Activated CD8-positive, alpha-beta memory T cell treated with anti-CD3 and anti-CD28 coated beads, Interleukin-2, amount 10 ng/mL, durations not matched to agents 7 days and 5 days (primary cell): ENCODE results near the gene DUOX1. TPM values are rescaled to one million over a fixed set of nuclear protein-coding genes. Genes with fewer than 3 reads are reported as not detected.
A peak's percentile ranks its signal among the peaks of the same experiment; 100 is the strongest.
"Not testable (repeated sequence)": the region's sequence is repeated elsewhere in the genome, so short reads cannot be mapped to it uniquely, and the experiment has no call there.

ENCODE experiments used
- ATAC-seq: fragments of 150-1000 bp; cut with Tn5 transposase; one replicate; pipeline ENCODE4 v1.10.0; 2021; ENCODE audit warnings: moderate library complexity
- CTCF ChIA-PET: fragments of 350-600 bp; sonication (Branson Sonifier 250); formaldehyde crosslinking; loops from one replicate; lab custom pipeline; 2021; ENCODE audit warnings: antibody characterized with exemption; lab: Charles Lee
- DNase-seq: peaks from one replicate; pipeline ENCODE4 v3.0.0-alpha.2; 2020
- H3K27ac Mint-ChIP-seq: one replicate; pipeline ENCODE4 v1.8.0; 2021; ENCODE audit warnings: mild to moderate bottlenecking, mixed read lengths
- H3K27me3 Mint-ChIP-seq: one replicate; pipeline ENCODE4 v1.8.0; 2021; ENCODE audit warnings: mixed read lengths
- H3K36me3 Mint-ChIP-seq: one replicate; pipeline ENCODE4 v1.8.0; 2021; ENCODE audit warnings: mild to moderate bottlenecking, mixed read lengths
- H3K4me1 Mint-ChIP-seq: one replicate; pipeline ENCODE4 v1.8.0; 2021; ENCODE audit warnings: mixed read lengths
- H3K4me3 Mint-ChIP-seq: one replicate; pipeline ENCODE4 v1.8.0; 2021; ENCODE audit warnings: mild to moderate bottlenecking, moderate library complexity, mixed read lengths
- H3K9me3 Mint-ChIP-seq: one replicate; pipeline ENCODE4 v1.8.0; 2022; ENCODE audit warnings: low read depth, mixed read lengths
- total RNA-seq, 2 experiments: library from RNA; stranded (reverse); gene quantifications; one replicate each; pipeline ENCODE4 v1.2.3, GENCODE V29; 2021

The DUOX1 gene
- total RNA-seq, 2 experiments from 2014 or later = 0.07 TPM; not detected in 1

GRCh38 chr15:45133561-45133920 is 3.7 kb downstream of the DUOX1 start:
- no peak for DNase-seq
- Mint-ChIP-seq H3K4me1 (peaks cover 7% of the 10 kb centered on the region), H3K36me3 (no peaks in the 10 kb centered on the region), H3K9me3 (no peaks in the 10 kb centered on the region), H3K4me3 (no peak overlapping the region), H3K27ac (no peak overlapping the region), H3K27me3 (peaks cover 64% of the 10 kb centered on the region)
- CTCF ChIA-PET = interaction anchor here (1.3 to 2.1 kb wide), 2 partner anchors 9 to 15 kb away, joined by 5 to 17 read pairs; no protein-coding TSS in a partner anchor
- no peak for ATAC-seq

GRCh38 chr15:45134046-45134445 is 4.3 kb downstream of the DUOX1 start:
- no peaks in the 10 kb centered on the region for H3K36me3 Mint-ChIP-seq
- no peak overlapping the region for H3K27ac Mint-ChIP-seq
- ATAC-seq (no peak), DNase-seq (no peak)
- CTCF ChIA-PET = interaction anchor here (1.0 to 2.1 kb wide), 3 partner anchors 10 to 71 kb away, joined by 3 to 17 read pairs (median 5); no protein-coding TSS in a partner anchor
- H3K9me3 Mint-ChIP-seq = no peaks in the 10 kb centered on the region
- H3K4me3 Mint-ChIP-seq = no peak overlapping the region
- peaks cover 7% of the 10 kb centered on the region for H3K4me1 Mint-ChIP-seq
- peaks cover 59% of the 10 kb centered on the region for H3K27me3 Mint-ChIP-seq

- Mint-ChIP-seq H3K36me3 (no peaks in the 10 kb centered on the region), H3K27ac (no peak overlapping the region), H3K4me1 (peaks cover 7% of the 10 kb centered on the region), H3K27me3 (peaks cover 54% of the 10 kb centered on the region), H3K4me3 (peak overlapping the region; percentile 27), H3K9me3 (no peaks in the 10 kb centered on the region)
- CTCF ChIA-PET = interaction anchor here (0.6 to 1.1 kb wide), 3 partner anchors 8 to 70 kb away, joined by 3 read pairs; no protein-coding TSS in a partner anchor
- peak; percentile 61 for ATAC-seq
- DNase-seq = no peak
Measured at GRCh38 chr15:45134682-45135604, 5.1 kb downstream of the DUOX1 start.

- not testable (repeated sequence) for ATAC-seq, H3K4me1 Mint-ChIP-seq, H3K27ac Mint-ChIP-seq, H3K36me3 Mint-ChIP-seq, H3K9me3 Mint-ChIP-seq, DNase-seq, H3K4me3 Mint-ChIP-seq
- CTCF ChIA-PET = interaction anchor here (1.0 to 1.1 kb wide), 1 partner anchor 18 kb away, joined by 3 read pairs; no protein-coding TSS in a partner anchor
- H3K27me3 Mint-ChIP-seq = peaks cover 46% of the 10 kb centered on the region
Measured at GRCh38 chr15:45135705-45136377, 6.0 kb downstream of the DUOX1 start.

- ATAC-seq (no peak), DNase-seq (no peak)
- Mint-ChIP-seq H3K36me3 (no peaks in the 10 kb centered on the region), H3K27ac (no peak overlapping the region), H3K27me3 (peaks cover 42% of the 10 kb centered on the region), H3K4me1 (peaks cover 7% of the 10 kb centered on the region), H3K4me3 (no peak overlapping the region), H3K9me3 (no peaks in the 10 kb centered on the region)
- CTCF ChIA-PET = interaction anchor here (0.7 to 1.0 kb wide), 2 partner anchors 13 to 18 kb away, joined by 3 to 5 read pairs; no protein-coding TSS in a partner anchor
Measured at GRCh38 chr15:45136378-45136764, 6.6 kb downstream of the DUOX1 start.

GRCh38 chr15:45137703-45138102 is 7.9 kb downstream of the DUOX1 start:
- peaks cover 7% of the 10 kb centered on the region for H3K4me1 Mint-ChIP-seq
- H3K36me3 Mint-ChIP-seq = no peaks in the 10 kb centered on the region
- no peak overlapping the region for H3K27ac Mint-ChIP-seq
- H3K27me3 Mint-ChIP-seq = peaks cover 32% of the 10 kb centered on the region
- ATAC-seq = no peak
- DNase-seq = no peak
- CTCF ChIA-PET = interaction anchor here (1.2 to 1.3 kb wide), 2 partner anchors 19 to 21 kb away, joined by 5 to 6 read pairs; no protein-coding TSS in a partner anchor
- H3K9me3 Mint-ChIP-seq = no peaks in the 10 kb centered on the region
- no peak overlapping the region for H3K4me3 Mint-ChIP-seq

- no peak for ATAC-seq
- CTCF ChIA-PET = interaction anchor here (1.2 kb wide), 1 partner anchor 10 kb away, joined by 3 read pairs; no protein-coding TSS in a partner anchor
Measured at GRCh38 chr15:45138814-45139765, 9.3 kb downstream of the DUOX1 start.

GRCh38 chr15:45139770-45140169 is 10.0 kb downstream of the DUOX1 start:
- CTCF ChIA-PET = interaction anchor here (1.0 to 1.8 kb wide), 2 partner anchors 22 to 23 kb away, joined by 3 to 4 read pairs; no protein-coding TSS in a partner anchor
- Mint-ChIP-seq H3K36me3 (no peaks in the 10 kb centered on the region), H3K9me3 (no peaks in the 10 kb centered on the region), H3K27me3 (peaks cover 13% of the 10 kb centered on the region), H3K4me3 (no peak overlapping the region), H3K27ac (no peak overlapping the region), H3K4me1 (peaks cover 5% of the 10 kb centered on the region)
- ATAC-seq (no peak), DNase-seq (no peak)

More at GRCh38 chr15:45138814-45139765, 9.3 kb downstream of the DUOX1 start:
- Mint-ChIP-seq H3K9me3 (no peaks in the 10 kb centered on the region), H3K4me1 (peaks cover 7% of the 10 kb centered on the region), H3K4me3 (no peak overlapping the region), H3K27ac (no peak overlapping the region), H3K27me3 (peaks cover 20% of the 10 kb centered on the region), H3K36me3 (no peaks in the 10 kb centered on the region)
- DNase-seq = no peak

GRCh38 chr15:45140557-45141250 is 10.9 kb downstream of the DUOX1 start:
- ATAC-seq = no peak

GRCh38 chr15:45141386-45141785 is 11.6 kb downstream of the DUOX1 start:
- Mint-ChIP-seq H3K27me3 (peaks cover 5% of the 10 kb centered on the region), H3K4me1 (peaks cover 2% of the 10 kb centered on the region), H3K27ac (no peak overlapping the region), H3K9me3 (no peaks in the 10 kb centered on the region), H3K4me3 (no peak overlapping the region), H3K36me3 (no peaks in the 10 kb centered on the region)
- ATAC-seq (no peak), DNase-seq (no peak)
- CTCF ChIA-PET = interaction anchor here (0.9 to 1.8 kb wide), 2 partner anchors 22 to 26 kb away, joined by 3 to 4 read pairs; no protein-coding TSS in a partner anchor

More at GRCh38 chr15:45140557-45141250, 10.9 kb downstream of the DUOX1 start:
- peaks cover 3% of the 10 kb centered on the region for H3K4me1 Mint-ChIP-seq
- CTCF ChIA-PET = interaction anchor here (1.0 to 1.8 kb wide), 2 partner anchors 22 kb away, joined by 3 to 4 read pairs; no protein-coding TSS in a partner anchor
- no peaks in the 10 kb centered on the region for H3K9me3 Mint-ChIP-seq
- no peak for DNase-seq
- H3K27me3 Mint-ChIP-seq = peaks cover 10% of the 10 kb centered on the region
- H3K36me3 Mint-ChIP-seq = no peaks in the 10 kb centered on the region
- H3K27ac Mint-ChIP-seq = no peak overlapping the region
- no peak overlapping the region for H3K4me3 Mint-ChIP-seq

- CTCF ChIA-PET = interaction anchor here (0.7 to 1.4 kb wide), 2 partner anchors 16 to 25 kb away, joined by 3 to 4 read pairs; no protein-coding TSS in a partner anchor
- Mint-ChIP-seq H3K4me3 (no peak overlapping the region), H3K36me3 (no peaks in the 10 kb centered on the region), H3K4me1 (no peaks in the 10 kb centered on the region), H3K27ac (no peak overlapping the region), H3K9me3 (no peaks in the 10 kb centered on the region), H3K27me3 (no peaks in the 10 kb centered on the region)
- DNase-seq (no peak), ATAC-seq (no peak)
Measured at GRCh38 chr15:45143056-45143455, 13.3 kb downstream of the DUOX1 start.

GRCh38 chr15:45143946-45144345 is 14.2 kb downstream of the DUOX1 start:
- Mint-ChIP-seq H3K27me3 (no peaks in the 10 kb centered on the region), H3K4me1 (no peaks in the 10 kb centered on the region), H3K9me3 (no peaks in the 10 kb centered on the region), H3K27ac (no peak overlapping the region), H3K36me3 (no peaks in the 10 kb centered on the region), H3K4me3 (no peak overlapping the region)
- no peak for DNase-seq
- CTCF ChIA-PET = no interaction called here
- ATAC-seq = no peak
